ENCODE measurements around the gene PM20D1. TPM values are rescaled to one million over a fixed set of nuclear protein-coding genes. Genes with fewer than 3 reads are reported as not detected.
"Not testable (repeated sequence)": the region's sequence is repeated elsewhere in the genome, so short reads cannot be mapped to it uniquely, and the experiment has no call there.

The PM20D1 gene
- total and polyA plus RNA-seq, 9 donors: 0.05 to 1.8 (median 0.74) TPM; not detected in 1

DNA sequence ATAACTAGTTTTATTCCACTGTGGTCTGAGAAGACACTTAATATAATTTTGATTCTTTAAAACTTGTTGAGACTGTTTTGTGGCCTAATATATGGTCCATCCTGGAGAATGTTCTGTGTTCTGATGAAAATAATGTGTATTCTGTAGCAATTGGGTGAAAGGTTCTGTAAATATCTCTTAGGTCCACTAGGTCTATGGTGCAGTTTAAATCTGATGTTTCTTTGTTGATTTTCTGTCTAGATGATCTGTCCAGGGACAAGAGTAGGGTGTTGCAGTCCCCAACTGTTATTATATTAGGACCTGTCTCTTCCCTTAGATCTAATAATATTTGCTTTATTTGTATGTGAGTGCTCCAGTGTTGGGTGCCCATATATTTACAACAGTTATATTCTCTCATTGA is 33.9 kb upstream of the PM20D1 start:
- no peaks in the 10 kb centered on the region for H3K4me1 ChIP-seq (ENCODE audit: insufficient read depth)
- DNase-seq: no peak
- intact Hi-C loops (cut with DNase I): no loop called here
- no peaks in the 10 kb centered on the region for H3K9me3 ChIP-seq
- TF ChIP-seq POLR2A (IDR thresholded peaks at IDR 0.05) (no peak), EP300 (IDR thresholded peaks at IDR 0.05) (no peak)
- TF ChIP-seq, protein P1, sequence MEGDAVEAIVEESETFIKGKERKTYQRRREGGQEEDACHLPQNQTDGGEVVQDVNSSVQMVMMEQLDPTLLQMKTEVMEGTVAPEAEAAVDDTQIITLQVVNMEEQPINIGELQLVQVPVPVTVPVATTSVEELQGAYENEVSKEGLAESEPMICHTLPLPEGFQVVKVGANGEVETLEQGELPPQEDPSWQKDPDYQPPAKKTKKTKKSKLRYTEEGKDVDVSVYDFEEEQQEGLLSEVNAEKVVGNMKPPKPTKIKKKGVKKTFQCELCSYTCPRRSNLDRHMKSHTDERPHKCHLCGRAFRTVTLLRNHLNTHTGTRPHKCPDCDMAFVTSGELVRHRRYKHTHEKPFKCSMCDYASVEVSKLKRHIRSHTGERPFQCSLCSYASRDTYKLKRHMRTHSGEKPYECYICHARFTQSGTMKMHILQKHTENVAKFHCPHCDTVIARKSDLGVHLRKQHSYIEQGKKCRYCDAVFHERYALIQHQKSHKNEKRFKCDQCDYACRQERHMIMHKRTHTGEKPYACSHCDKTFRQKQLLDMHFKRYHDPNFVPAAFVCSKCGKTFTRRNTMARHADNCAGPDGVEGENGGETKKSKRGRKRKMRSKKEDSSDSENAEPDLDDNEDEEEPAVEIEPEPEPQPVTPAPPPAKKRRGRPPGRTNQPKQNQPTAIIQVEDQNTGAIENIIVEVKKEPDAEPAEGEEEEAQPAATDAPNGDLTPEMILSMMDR (IDR thresholded peaks at IDR 0.05): no peak
- no peak overlapping the region for H3K4me3 ChIP-seq
- H3K27me3 ChIP-seq: no peaks in the 10 kb centered on the region
- H3K36me3 ChIP-seq: no peaks in the 10 kb centered on the region
- no peak overlapping the region for H3K27ac ChIP-seq

DNA sequence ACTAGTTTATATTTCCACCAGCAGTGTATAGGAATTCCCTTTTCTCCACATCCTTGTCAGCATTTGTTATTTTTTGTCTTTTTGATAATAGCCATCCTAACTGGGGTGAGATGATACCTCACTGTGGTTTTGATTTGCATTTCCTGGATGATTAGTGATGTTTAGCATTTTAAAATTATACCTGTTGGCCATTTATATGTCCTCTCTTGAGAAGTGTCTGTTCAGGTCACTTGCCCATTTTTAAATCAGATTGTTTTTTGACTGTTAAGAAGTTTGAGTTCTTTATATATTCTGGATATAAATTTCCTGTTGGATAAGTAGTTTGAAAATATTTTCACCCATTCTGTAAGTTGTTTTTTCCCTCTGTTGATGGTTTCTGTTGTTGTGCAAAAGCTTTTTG is 31.0 kb upstream of the PM20D1 start:
- DNase-seq: no peak
- Histone ChIP-seq H3K4me3 (no peak overlapping the region), H3K27me3 (no peaks in the 10 kb centered on the region), H3K4me1 (ENCODE audit: insufficient read depth) (no peaks in the 10 kb centered on the region), H3K27ac (no peak overlapping the region), H3K9me3 (no peaks in the 10 kb centered on the region), H3K36me3 (no peaks in the 10 kb centered on the region)
- TF ChIP-seq EP300 (IDR thresholded peaks at IDR 0.05): no peak
- TF ChIP-seq POLR2A (IDR thresholded peaks at IDR 0.05): no peak
- TF ChIP-seq, protein P1 (IDR thresholded peaks at IDR 0.05): no peak
- intact Hi-C loops (cut with DNase I): no loop called here

DNA sequence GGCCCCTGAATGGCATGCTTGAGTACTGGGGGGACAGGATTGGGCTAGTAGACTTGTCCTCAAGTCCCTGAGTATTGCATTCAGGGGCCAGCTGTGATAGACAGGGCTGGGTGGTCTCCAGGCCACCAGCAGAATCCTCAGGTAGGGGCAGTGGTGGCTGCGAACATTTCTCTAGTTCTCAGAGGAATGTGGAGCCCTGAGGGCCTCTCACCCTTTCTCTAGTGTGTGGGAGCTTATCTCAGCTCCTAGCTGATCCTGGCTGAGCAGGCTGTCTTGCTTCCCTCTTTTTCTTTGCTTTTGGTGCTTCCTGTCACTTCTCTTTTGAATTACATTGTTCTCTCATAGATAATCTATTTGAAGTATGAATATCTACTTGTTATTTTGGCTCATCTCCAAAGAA is 30.0 kb upstream of the PM20D1 start:
- WGBS, 3 donors: 36 to 76% (median 45%) methylated on average over 1 of the region's 1 CpG

GRCh38 chr1:205878026-205878425 is 28.1 kb upstream of the PM20D1 start:
- H3K27me3 ChIP-seq: no peaks in the 10 kb centered on the region
- H3K4me1 ChIP-seq (ENCODE audit: insufficient read depth): no peaks in the 10 kb centered on the region
- H3K27ac ChIP-seq: no peak overlapping the region
- intact Hi-C loops (cut with DNase I): no loop called here
- DNase-seq: no peak
- no peaks in the 10 kb centered on the region for H3K36me3 ChIP-seq
- no peak overlapping the region for H3K4me3 ChIP-seq
- TF ChIP-seq, protein P1 (IDR thresholded peaks at IDR 0.05): no peak
- no peak for TF ChIP-seq EP300 (IDR thresholded peaks at IDR 0.05)
- TF ChIP-seq POLR2A (IDR thresholded peaks at IDR 0.05): no peak
- H3K9me3 ChIP-seq: no peaks in the 10 kb centered on the region

More for the DNA sequence above, 30.0 kb upstream of the PM20D1 start:
- Histone ChIP-seq H3K27me3 (no peaks in the 10 kb centered on the region), H3K4me3 (no peak overlapping the region), H3K36me3 (no peaks in the 10 kb centered on the region), H3K9me3 (no peaks in the 10 kb centered on the region), H3K4me1 (ENCODE audit: insufficient read depth) (no peaks in the 10 kb centered on the region), H3K27ac (no peak overlapping the region)
- TF ChIP-seq EP300 (IDR thresholded peaks at IDR 0.05) (no peak), POLR2A (IDR thresholded peaks at IDR 0.05) (no peak)
- TF ChIP-seq, protein P1 (IDR thresholded peaks at IDR 0.05): no peak
- no peak for DNase-seq
- intact Hi-C loops (cut with DNase I): no loop called here

DNA sequence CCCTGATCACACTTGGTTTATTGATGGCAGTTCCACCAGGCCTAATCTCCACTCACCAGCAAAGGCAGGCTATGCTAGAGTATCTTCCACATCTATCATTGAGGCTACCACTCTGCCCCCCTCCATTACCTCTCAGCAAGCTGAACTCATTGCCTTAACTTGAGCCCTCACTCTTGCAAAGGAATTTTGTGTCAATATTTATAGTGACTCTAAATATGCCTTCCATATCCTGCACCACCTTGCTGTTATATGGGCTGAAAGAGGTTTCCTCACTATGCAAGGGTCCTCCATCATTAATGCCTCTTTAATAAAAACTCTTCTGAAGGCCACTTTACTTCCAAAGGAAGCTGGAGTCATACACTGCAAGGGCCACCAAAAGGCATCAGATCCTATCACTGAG is 23.2 kb upstream of the PM20D1 start:
- H3K27ac ChIP-seq; DNase-seq; H3K4me1 ChIP-seq (ENCODE audit: insufficient read depth); H3K4me3 ChIP-seq; H3K9me3 ChIP-seq; intact Hi-C loops (cut with DNase I); H3K36me3 ChIP-seq; H3K27me3 ChIP-seq: not testable (repeated sequence)
